ENCODE results near the gene OR5K3.

DNA sequence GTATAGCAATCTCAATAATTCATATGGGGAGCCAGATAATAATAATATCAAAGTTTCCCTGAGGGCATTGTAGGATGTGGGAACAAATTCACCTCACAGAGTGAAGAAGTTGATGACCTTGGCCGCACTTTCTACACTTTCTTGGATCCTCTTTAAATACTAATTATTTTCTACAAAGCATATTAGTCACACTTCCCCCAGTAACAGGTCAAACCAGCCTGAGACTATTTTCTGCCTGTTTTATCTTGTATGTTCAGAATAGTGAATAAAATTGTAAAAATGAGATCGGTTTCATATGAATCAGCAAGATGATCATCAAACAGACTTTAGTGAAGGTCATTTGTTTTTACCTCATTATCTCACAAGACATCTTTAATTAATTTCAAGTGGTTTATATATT lies 2.3 kb upstream of the OR5K3 start:
- TF ChIP-seq, protein P1, sequence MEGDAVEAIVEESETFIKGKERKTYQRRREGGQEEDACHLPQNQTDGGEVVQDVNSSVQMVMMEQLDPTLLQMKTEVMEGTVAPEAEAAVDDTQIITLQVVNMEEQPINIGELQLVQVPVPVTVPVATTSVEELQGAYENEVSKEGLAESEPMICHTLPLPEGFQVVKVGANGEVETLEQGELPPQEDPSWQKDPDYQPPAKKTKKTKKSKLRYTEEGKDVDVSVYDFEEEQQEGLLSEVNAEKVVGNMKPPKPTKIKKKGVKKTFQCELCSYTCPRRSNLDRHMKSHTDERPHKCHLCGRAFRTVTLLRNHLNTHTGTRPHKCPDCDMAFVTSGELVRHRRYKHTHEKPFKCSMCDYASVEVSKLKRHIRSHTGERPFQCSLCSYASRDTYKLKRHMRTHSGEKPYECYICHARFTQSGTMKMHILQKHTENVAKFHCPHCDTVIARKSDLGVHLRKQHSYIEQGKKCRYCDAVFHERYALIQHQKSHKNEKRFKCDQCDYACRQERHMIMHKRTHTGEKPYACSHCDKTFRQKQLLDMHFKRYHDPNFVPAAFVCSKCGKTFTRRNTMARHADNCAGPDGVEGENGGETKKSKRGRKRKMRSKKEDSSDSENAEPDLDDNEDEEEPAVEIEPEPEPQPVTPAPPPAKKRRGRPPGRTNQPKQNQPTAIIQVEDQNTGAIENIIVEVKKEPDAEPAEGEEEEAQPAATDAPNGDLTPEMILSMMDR (conservative IDR thresholded peaks at IDR 0.05; ENCODE audit: low read length): no peak
- no peak for TF ChIP-seq EZH2phosphoT487 (IDR thresholded peaks at IDR 0.05; ENCODE audit: borderline replicate concordance, low read depth, low read length)

Measured in OCI-LY7 (cell line).